Lung (tissue), 12 donors: ENCODE results near the gene COMMD1. TPM values are rescaled to one million over a fixed set of nuclear protein-coding genes. Genes with fewer than 3 reads are reported as not detected.
A peak's percentile ranks its signal among the peaks of the same experiment; 100 is the strongest.

Experiments
- ATAC-seq: fragments of 200-7000 bp; cut with Tn5 transposase; one replicate; pipeline ENCODE4 v1.9.1; 2020; ENCODE audit warnings: moderate number of reproducible peaks; ENCODE audit not compliant: insufficient read depth, low FRiP score
- DNase-seq, 3 donors: peaks; one replicate each; pipeline ENCODE4 v3.0.0-alpha.2; 2013 to 2017
- H3K27ac ChIP-seq, 2 donors: one replicate each; pipeline ENCODE4 v1.5.1; 2013; ENCODE audit warnings: mild to moderate bottlenecking in 2 of 2, moderate library complexity in 2 of 2, control low read depth in 1 of 2, inconsistent platforms in 1 of 2, low read depth in 1 of 2, low read length in 1 of 2
- H3K27me3 ChIP-seq, 3 donors: one replicate each; pipeline ENCODE4 v1.5.1; 2013; ENCODE audit warnings: low read length in 2 of 3; ENCODE audit not compliant: control insufficient read depth in 3 of 3, insufficient read depth in 3 of 3
- H3K36me3 ChIP-seq, 4 donors: one replicate each; pipeline ENCODE4 v1.5.1; 2013; ENCODE audit warnings: low read length in 4 of 4, mild to moderate bottlenecking in 1 of 4, moderate library complexity in 1 of 4; ENCODE audit not compliant: control insufficient read depth in 4 of 4, insufficient read depth in 4 of 4
- H3K4me1 ChIP-seq, 5 donors: one replicate each; pipeline ENCODE4 v1.5.1; 2013; ENCODE audit warnings: low read length in 5 of 5, mild to moderate bottlenecking in 2 of 5, moderate library complexity in 1 of 5; ENCODE audit not compliant: control insufficient read depth in 5 of 5, insufficient read depth in 5 of 5
- H3K4me3 ChIP-seq: one replicate; pipeline ENCODE4 v1.5.1; 2013; ENCODE audit warnings: mild to moderate bottlenecking, control low read depth, moderate library complexity
- H3K9ac ChIP-seq, 2 donors: one replicate each; pipeline ENCODE4 v1.5.1; 2013; ENCODE audit warnings: low read length in 2 of 2, control low read depth in 1 of 2; ENCODE audit not compliant: insufficient read depth in 1 of 2
- H3K9me3 ChIP-seq, 4 donors: one replicate each; pipeline ENCODE4 v1.5.1; 2013; ENCODE audit warnings: low read length in 3 of 4, mild to moderate bottlenecking in 1 of 4, moderate library complexity in 1 of 4; ENCODE audit not compliant: control insufficient read depth in 4 of 4, insufficient read depth in 3 of 4
- WGBS, 2 donors: extraction: QIAGEN DNeasy Blood & Tissue Kit; methylation state at CpG; one replicate each; pipeline ENCODE4 v1.1.7; 2013; 5-methylcytosine and 5-hydroxymethylcytosine counted together
- polyA plus RNA-seq, 2 donors: library from polyadenylated mRNA; stranded (reverse); fragments of 200-250 nt; gene quantifications; one replicate each; pipeline ENCODE4 v1.2.1, GENCODE V29; 2013
- total RNA-seq, 2 donors: library from RNA; depleted of rRNA in 1 of 2; stranded (reverse); fragments of >200 nt in 1 of 2; gene quantifications; one replicate each; pipeline ENCODE4 v1.2.1, GENCODE V29; 2014 to 2021
- TF ChIP-seq, protein P1 (sequence below): IDR thresholded peaks from 2 replicates; pipeline ENCODE4 v1.5.1; 2012; ENCODE audit warnings: mild to moderate bottlenecking; ENCODE audit errors: control extremely low read depth, extremely low read depth
- donor health status: control.
- donor health status: control.
- donor health status: Bipolar disorder and iron deficiency.
- donor health status: healthy.
- donor health status: DM: yes; HTN: yes; CAD: no.

The COMMD1 gene
- total and polyA plus RNA-seq, 4 donors, result 31.0 to 41.7 (median 35.2) TPM

DNA sequence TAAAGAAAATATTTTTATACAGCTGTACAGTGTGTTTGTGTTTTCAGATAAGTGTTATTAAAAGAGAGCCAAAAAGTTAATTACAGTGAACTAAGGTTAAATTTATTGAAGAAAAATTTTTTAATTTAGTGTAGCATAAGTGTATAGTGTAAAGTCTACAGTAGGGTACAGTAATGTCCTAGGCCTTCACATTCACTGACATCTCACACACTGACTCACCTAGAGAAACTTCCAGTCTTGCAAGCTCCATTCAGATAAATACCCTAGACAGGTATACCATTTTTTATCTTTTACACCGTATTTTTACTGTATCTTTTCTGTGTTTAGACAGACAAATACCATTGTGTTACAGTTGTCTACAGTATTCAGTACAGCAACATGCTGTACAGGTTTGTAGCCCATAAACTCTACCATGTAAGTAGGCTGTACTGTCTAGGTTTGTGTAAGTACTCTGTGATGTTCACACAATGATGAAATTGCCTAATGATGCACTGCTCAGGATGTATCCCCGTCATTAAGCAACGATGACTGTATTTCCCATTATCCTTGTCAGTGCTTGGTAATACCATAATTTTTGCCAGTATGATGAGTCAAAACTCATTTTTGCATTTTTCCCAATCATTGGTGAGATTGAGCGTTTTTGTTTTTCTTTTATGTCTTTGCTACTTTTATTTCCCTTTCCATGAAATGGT is 242.3 kb downstream of the COMMD1 start:
- 68 to 86% methylated on average over 4 of the region's 4 CpGs for WGBS, 2 donors
- TF ChIP-seq, protein P1, sequence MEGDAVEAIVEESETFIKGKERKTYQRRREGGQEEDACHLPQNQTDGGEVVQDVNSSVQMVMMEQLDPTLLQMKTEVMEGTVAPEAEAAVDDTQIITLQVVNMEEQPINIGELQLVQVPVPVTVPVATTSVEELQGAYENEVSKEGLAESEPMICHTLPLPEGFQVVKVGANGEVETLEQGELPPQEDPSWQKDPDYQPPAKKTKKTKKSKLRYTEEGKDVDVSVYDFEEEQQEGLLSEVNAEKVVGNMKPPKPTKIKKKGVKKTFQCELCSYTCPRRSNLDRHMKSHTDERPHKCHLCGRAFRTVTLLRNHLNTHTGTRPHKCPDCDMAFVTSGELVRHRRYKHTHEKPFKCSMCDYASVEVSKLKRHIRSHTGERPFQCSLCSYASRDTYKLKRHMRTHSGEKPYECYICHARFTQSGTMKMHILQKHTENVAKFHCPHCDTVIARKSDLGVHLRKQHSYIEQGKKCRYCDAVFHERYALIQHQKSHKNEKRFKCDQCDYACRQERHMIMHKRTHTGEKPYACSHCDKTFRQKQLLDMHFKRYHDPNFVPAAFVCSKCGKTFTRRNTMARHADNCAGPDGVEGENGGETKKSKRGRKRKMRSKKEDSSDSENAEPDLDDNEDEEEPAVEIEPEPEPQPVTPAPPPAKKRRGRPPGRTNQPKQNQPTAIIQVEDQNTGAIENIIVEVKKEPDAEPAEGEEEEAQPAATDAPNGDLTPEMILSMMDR, result no peak
- DNase-seq (no peak), ATAC-seq (no peak)
- no peak overlapping the region for H3K9ac ChIP-seq
- H3K36me3 ChIP-seq, result no peaks in the 10 kb centered on the region
- no peak overlapping the region for H3K27ac ChIP-seq
- H3K9me3 ChIP-seq, result peaks cover 0 to 2% (median 0%) of the 10 kb centered on the region in 4 donors
- no peaks in the 10 kb centered on the region for H3K27me3 ChIP-seq
- peaks cover 0 to 12% (median 0%) of the 10 kb centered on the region in 5 donors for H3K4me1 ChIP-seq
- H3K4me3 ChIP-seq, result no peak overlapping the region

DNA sequence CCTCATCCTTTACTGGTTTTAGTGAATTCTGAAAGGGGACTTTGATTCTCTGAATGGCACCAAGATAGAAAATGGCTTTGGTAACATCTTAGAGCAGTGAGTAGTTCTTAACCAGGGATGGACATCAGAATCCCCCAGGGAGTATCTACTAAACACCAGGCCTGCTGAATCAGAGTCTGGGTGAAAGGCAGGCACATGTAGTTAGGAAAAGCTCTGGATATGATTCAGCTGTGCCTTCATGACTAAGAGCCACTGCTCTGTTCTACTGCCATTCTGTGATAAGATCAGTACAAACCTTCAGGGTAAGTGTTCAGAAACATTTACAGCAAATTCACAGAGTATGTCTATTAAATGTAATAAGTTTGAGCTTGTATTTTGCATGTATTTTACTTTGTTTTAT is 244.2 kb downstream of the COMMD1 start:
- TF ChIP-seq, protein P1, result no peak
- H3K9ac ChIP-seq, result no peak overlapping the region
- peaks cover 0 to under 1% (median 0%) of the 10 kb centered on the region in 4 donors for H3K36me3 ChIP-seq
- ATAC-seq, result no peak
- no peak overlapping the region for H3K27ac ChIP-seq
- H3K27me3 ChIP-seq, result no peaks in the 10 kb centered on the region
- H3K9me3 ChIP-seq, result peaks cover 0 to 2% (median 0%) of the 10 kb centered on the region in 4 donors
- DNase-seq, result no peak
- H3K4me3 ChIP-seq, result no peak overlapping the region
- H3K4me1 ChIP-seq, result peaks cover 0 to 12% (median 0%) of the 10 kb centered on the region in 5 donors

DNA sequence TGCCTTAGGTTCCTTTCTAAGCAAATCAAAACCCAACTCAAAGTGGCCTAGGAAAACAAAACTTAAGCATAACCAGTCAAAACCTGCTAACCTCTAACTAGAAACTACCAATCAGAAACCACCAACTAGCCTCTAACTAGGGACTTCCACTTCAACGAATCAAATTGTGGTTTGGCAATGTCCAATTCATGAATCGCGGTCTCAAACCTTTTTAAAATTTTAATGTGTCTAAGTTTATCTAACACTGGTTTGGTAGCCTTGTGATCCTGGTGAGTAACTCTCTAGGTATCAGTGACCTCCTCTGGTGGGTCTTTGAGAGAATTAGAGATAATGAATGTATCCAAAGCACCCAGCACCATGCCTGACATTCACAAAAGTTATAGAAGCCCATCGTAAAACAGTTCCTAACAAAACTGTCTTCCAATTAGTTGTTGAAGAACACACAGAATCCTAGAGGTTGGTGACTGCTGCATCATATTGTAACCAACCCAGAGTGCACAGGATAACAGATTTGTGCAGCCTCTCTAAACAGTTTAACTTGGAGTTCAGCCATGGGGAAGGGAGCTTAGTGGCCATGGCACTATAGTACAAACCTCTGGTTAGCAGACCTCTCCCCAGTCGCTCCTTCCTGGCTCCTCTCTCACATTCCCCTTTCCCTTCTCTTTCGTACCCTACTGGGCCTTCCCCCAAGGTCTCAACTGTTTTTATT is 245.3 kb downstream of the COMMD1 start:
- Histone ChIP-seq H3K27ac (peak overlapping the region in 1 of 2 donors; percentile 91), H3K4me1 (peaks cover 0 to 12% (median 0%) of the 10 kb centered on the region in 5 donors), H3K4me3 (no peak overlapping the region), H3K9me3 (peaks cover 0 to 4% (median 3%) of the 10 kb centered on the region in 4 donors), H3K9ac (no peak overlapping the region), H3K36me3 (peaks cover 0 to 3% (median 0%) of the 10 kb centered on the region in 4 donors), H3K27me3 (no peaks in the 10 kb centered on the region)
- ATAC-seq, result no peak
- TF ChIP-seq, protein P1, result no peak
- no peak for DNase-seq
- 84 to 91% methylated on average over 6 of the region's 6 CpGs for WGBS, 2 donors
